Stomach (tissue), 9 donors: ENCODE data around the gene TP53I3. TPM values are rescaled to one million over a fixed set of nuclear protein-coding genes. Genes with fewer than 3 reads are reported as not detected.

Experiments
- DNase-seq, 2 donors: peaks; one replicate each; pipeline versions ENCODE4 v3.0.0 to v3.0.0-alpha.2; 2013 to 2019
- H3K27ac ChIP-seq, 5 donors: fragments of 200-600 bp in 4 of 5; sonication (generic) in 4 of 5; one replicate each; pipeline ENCODE4 v1.5.1; 2013 to 2019; ENCODE audit warnings: mild to moderate bottlenecking in 1 of 5, moderate library complexity in 1 of 5
- H3K27me3 ChIP-seq, 3 donors: fragments of 200-600 bp; sonication (generic); one replicate each; pipeline ENCODE4 v1.5.1; 2017 to 2019; ENCODE audit warnings: mixed run types in 1 of 3
- H3K36me3 ChIP-seq, 4 donors: fragments of 200-600 bp; sonication (generic); 1 replicate in 3 of 4; 2 replicates in 1 of 4; pipeline ENCODE4 v1.5.1; 2016 to 2019
- H3K4me1 ChIP-seq, 4 donors: fragments of 200-600 bp; sonication (generic); one replicate each; pipeline ENCODE4 v1.5.1; 2016 to 2019
- H3K4me3 ChIP-seq, 4 donors: fragments of 200-600 bp; sonication (generic) in 3 of 4; one replicate each; pipeline ENCODE4 v1.5.1; 2016 to 2019; ENCODE audit warnings: mild to moderate bottlenecking in 1 of 4
- H3K9me3 ChIP-seq, 4 donors: fragments of 200-600 bp; sonication (generic); one replicate each; pipeline ENCODE4 v1.5.1; 2016 to 2019
- EP300 ChIP-seq: sonication (generic); formaldehyde crosslinking; IDR thresholded peaks from one replicate; pipeline ENCODE4 v1.6.1; 2017; ENCODE audit warnings: antibody characterized with exemption
- POLR2A ChIP-seq, 4 donors: fragments of 450-650 bp; IDR thresholded peaks; one replicate each; pipeline ENCODE4 v1.6.1; 2016; ENCODE audit warnings: antibody characterized with exemption in 4 of 4, control low read depth in 2 of 4, mild to moderate bottlenecking in 1 of 4, moderate library complexity in 1 of 4
- POLR2AphosphoS5 ChIP-seq, 3 donors: sonication (generic); formaldehyde crosslinking; IDR thresholded peaks; one replicate each; pipeline ENCODE4 v1.6.1; 2016; ENCODE audit warnings: antibody characterized with exemption in 3 of 3
- WGBS, 5 donors: extraction: QIAGEN DNeasy Blood & Tissue Kit in 3 of 5; methylation state at CpG; one replicate each; pipeline versions ENCODE4 v1.1.5 to v1.1.7; 2013 to 2018; 5-methylcytosine and 5-hydroxymethylcytosine counted together
- intact Hi-C: fragments of 100-400 bp; cut with DNase I; formaldehyde crosslinking; loops from one replicate; pipeline ENCODE4 v1.15.1; 2023; ENCODE audit warnings: low total_unique reads
- polyA plus RNA-seq, 3 donors: library from polyadenylated mRNA; stranded (reverse); fragments of 200-250 nt; gene quantifications; one replicate each; pipeline ENCODE4 v1.2.3, GENCODE V29; 2013
- total RNA-seq, 5 donors: library from RNA; depleted of rRNA; stranded (reverse); fragments of >200 nt; gene quantifications; one replicate each; pipeline versions ENCODE4 v1.1.0 to v1.2.3, GENCODE V29; 2014 to 2016
- TF ChIP-seq, protein P1 (sequence below), 7 experiments: fragments of 450-650 bp in 4 of 7; fragments of 200-600 bp in 3 of 7; sonication (generic) in 3 of 7; IDR thresholded peaks; one replicate each; pipeline ENCODE4 v1.5.1; 2016 to 2019; ENCODE audit warnings: antibody characterized with exemption in 7 of 7, control low read depth in 2 of 7, mild to moderate bottlenecking in 1 of 7
- donor health status: healthy with polysubstance abuse.
- donor health status: Bipolar disorder and iron deficiency.
- donor health status: healthy.

TP53I3 gene
- total and polyA plus RNA-seq, 8 donors = 9.3 to 103 (median 42.9) TPM

DNA sequence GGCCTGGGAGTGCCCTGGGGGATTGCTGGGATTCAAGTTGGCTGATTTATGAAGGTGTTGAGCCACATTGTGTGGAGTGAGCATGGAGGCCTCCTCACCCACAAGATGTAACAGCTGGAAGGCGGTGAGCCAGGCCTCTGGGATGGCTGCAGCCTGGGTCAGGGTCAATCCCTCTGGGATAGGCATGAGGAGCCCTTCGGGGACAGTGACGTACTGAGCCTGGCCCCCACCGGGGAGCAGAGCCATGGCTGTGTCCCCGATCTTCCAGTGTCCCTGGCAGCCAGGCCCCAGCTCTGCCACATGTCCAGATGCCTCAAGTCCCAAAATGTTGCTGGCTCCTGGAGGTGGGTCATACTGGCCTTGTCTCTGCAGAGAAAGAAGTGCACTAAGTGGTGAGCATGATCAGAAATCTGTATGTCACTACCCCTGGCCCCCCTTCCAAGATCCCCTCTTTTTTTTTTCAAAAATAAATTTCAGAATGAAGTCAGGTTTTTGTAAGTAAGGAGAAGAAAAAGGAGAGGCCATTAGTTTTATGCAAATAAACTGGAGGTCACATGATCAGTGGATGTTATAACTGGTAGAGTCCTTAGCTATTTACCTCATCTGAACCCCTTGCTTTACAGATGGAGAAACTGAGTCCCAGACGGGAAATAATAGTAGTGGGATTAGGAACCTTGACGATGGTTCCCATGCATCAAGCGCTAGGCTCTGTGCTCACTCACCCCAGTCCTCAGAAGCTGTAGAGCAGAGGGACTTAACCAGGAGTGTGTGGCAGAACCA is 1.7 kb downstream of the TP53I3 start:
- 80 to 86% (median 84%) methylated on average over 8 of the region's 8 CpGs for WGBS, 5 donors
- Histone ChIP-seq H3K27me3 (no peaks in the 10 kb centered on the region), H3K9me3 (no peaks in the 10 kb centered on the region), H3K4me3 (peak overlapping the region; percentile 54 to 61 (median 56)), H3K36me3 (peaks cover 0 to 50% (median 47%) of the 10 kb centered on the region in 4 donors), H3K4me1 (peaks cover 9 to 31% (median 27%) of the 10 kb centered on the region in 4 donors), H3K27ac (peak overlapping the region; percentile 88 to 94 (median 91))
- peak in 1 of 2 donors; percentile 15 for DNase-seq
- TF ChIP-seq, protein P1, sequence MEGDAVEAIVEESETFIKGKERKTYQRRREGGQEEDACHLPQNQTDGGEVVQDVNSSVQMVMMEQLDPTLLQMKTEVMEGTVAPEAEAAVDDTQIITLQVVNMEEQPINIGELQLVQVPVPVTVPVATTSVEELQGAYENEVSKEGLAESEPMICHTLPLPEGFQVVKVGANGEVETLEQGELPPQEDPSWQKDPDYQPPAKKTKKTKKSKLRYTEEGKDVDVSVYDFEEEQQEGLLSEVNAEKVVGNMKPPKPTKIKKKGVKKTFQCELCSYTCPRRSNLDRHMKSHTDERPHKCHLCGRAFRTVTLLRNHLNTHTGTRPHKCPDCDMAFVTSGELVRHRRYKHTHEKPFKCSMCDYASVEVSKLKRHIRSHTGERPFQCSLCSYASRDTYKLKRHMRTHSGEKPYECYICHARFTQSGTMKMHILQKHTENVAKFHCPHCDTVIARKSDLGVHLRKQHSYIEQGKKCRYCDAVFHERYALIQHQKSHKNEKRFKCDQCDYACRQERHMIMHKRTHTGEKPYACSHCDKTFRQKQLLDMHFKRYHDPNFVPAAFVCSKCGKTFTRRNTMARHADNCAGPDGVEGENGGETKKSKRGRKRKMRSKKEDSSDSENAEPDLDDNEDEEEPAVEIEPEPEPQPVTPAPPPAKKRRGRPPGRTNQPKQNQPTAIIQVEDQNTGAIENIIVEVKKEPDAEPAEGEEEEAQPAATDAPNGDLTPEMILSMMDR (IDR thresholded peaks at IDR 0.05) = no peak
- TF ChIP-seq POLR2AphosphoS5 (IDR thresholded peaks at IDR 0.05) (no peak), POLR2A (IDR thresholded peaks at IDR 0.05) (no peak), EP300 (no peak)
- intact Hi-C loops = loop anchor here (10.0 kb wide), 1 partner anchor 258 kb away; no protein-coding TSS in a partner anchor

DNA sequence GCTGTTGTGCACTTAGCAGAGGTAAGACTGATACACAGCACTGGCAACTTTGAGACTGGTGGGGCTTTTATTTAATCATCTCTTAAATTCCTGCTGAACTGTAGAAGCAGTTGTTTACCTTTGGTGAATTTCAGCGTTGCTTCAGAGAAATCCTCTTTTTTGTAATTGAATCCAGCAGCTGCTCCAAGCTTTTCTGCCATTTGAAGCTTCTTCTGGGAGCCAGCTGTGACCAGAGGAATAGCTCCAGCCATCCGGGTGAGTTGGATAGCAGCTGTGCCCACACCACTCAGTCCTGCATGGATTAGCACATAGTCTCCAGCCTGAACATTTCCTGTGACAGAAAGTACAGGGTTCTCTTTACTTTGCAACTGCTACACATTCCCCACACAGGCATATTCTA is 3.9 kb downstream of the TP53I3 start:
- no peaks in the 10 kb centered on the region for H3K9me3 ChIP-seq
- intact Hi-C loops = loop anchor here (10.0 kb wide), 1 partner anchor 256 kb away; no protein-coding TSS in a partner anchor
- peaks cover 0 to 44% (median 40%) of the 10 kb centered on the region in 4 donors for H3K36me3 ChIP-seq
- WGBS, 5 donors = 44 to 72% (median 62%) methylated on average over 2 of the region's 2 CpGs
- H3K27ac ChIP-seq = no peak overlapping the region
- DNase-seq = peak in 1 of 2 donors; percentile 27
- no peaks in the 10 kb centered on the region for H3K27me3 ChIP-seq
- peaks cover 14 to 44% (median 38%) of the 10 kb centered on the region in 4 donors for H3K4me1 ChIP-seq
- TF ChIP-seq POLR2AphosphoS5 (IDR thresholded peaks at IDR 0.05) (no peak), EP300 (no peak), POLR2A (IDR thresholded peaks at IDR 0.05) (no peak)
- TF ChIP-seq, protein P1 (IDR thresholded peaks at IDR 0.05) = no peak
- H3K4me3 ChIP-seq = no peak overlapping the region

DNA sequence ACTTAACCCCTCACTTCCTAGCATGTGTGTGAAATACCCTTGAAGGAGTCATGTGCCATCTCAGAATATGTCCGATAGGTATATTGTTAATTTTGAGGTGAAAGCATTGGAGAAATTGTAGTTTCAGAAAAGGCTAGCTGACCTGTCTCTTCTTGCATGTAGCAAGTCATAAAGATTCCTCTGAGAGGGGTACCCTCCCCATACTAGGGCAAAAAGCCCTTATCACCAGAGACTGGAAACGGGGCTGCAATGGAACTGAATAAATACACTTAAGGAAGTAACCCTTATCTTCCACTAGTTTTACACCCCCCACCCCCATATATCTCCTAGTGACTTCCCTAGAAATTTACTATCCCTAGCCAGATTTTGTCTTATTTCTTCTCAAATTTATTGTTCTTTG is 6.8 kb downstream of the TP53I3 start:
- H3K4me3 ChIP-seq = peak overlapping the region; percentile 73 to 90 (median 80)
- intact Hi-C loops = loop anchor here (10.0 kb wide), 1 partner anchor 153 kb away; the partner anchor contains the start of gene ATAD2B
- 35 to 46% (median 39%) methylated on average over 2 of the region's 2 CpGs for WGBS, 5 donors
- no peak for DNase-seq
- H3K27ac ChIP-seq = peak overlapping the region; percentile 73 to 95 (median 94)
- no peaks in the 10 kb centered on the region for H3K27me3 ChIP-seq
- H3K36me3 ChIP-seq = peaks cover 4 to 61% (median 50%) of the 10 kb centered on the region in 4 donors
- no peaks in the 10 kb centered on the region for H3K9me3 ChIP-seq
- peaks cover 17 to 38% (median 33%) of the 10 kb centered on the region in 4 donors for H3K4me1 ChIP-seq
- TF ChIP-seq, protein P1 (IDR thresholded peaks at IDR 0.05) = no peak
- TF ChIP-seq POLR2AphosphoS5 (IDR thresholded peaks at IDR 0.05) (no peak), EP300 (no peak)

DNA sequence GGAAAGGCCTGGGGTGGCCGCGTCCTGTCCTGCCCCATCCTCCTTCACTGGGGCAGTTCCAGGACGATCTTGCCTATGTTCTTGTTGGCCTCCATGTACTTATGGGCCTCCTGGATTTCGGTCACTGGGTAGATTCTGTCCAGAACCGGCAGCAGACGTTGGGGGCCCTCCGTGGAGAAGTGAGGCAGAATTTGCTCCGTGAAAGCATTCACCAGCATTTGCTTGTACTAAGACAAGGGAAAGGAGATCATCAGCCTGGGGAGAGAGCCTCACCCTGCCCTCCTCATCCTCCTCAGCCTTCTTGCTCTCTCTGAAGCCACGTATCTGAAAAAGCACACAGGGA is 7.1 kb downstream of the TP53I3 start:
- Histone ChIP-seq H3K27ac (peak overlapping the region; percentile 73 to 95 (median 94)), H3K36me3 (peaks cover 4 to 61% (median 50%) of the 10 kb centered on the region in 4 donors), H3K4me1 (peaks cover 17 to 35% (median 31%) of the 10 kb centered on the region in 4 donors), H3K4me3 (peak overlapping the region; percentile 73 to 90 (median 80)), H3K9me3 (no peaks in the 10 kb centered on the region), H3K27me3 (no peaks in the 10 kb centered on the region)
- intact Hi-C loops = loop anchor here (10.0 kb wide), 1 partner anchor 153 kb away; the partner anchor contains the start of gene ATAD2B
- WGBS, 5 donors = 4 to 17% (median 7%) methylated on average over 9 of the region's 9 CpGs
- DNase-seq = no peak
- TF ChIP-seq POLR2A (IDR thresholded peaks at IDR 0.05) (no peak), POLR2AphosphoS5 (IDR thresholded peaks at IDR 0.05) (no peak), EP300 (no peak)
- TF ChIP-seq, protein P1 (IDR thresholded peaks at IDR 0.05) = no peak
